Fibroblast of lung (primary cell): ENCODE results near the gene CSPG4.

Experiments
- EZH2 ChIP-seq: IDR thresholded peaks from 2 replicates; pipeline ENCODE4 v1.5.1; 2012; ENCODE audit warnings: low read length, control low read depth, mild to moderate bottlenecking; ENCODE audit errors: missing control alignments
- TF ChIP-seq, protein P1 (sequence below), 2 donors: IDR thresholded peaks in 1 of 2; conservative IDR thresholded peaks in 1 of 2; 1 replicate in 1 of 2; 2 replicates in 1 of 2; pipeline ENCODE4 v1.5.1; 2011 to 2012; ENCODE audit warnings: low read length in 2 of 2, control low read depth in 1 of 2, inconsistent platforms in 1 of 2, low read depth in 1 of 2, mild to moderate bottlenecking in 1 of 2

- TF ChIP-seq, protein P1, sequence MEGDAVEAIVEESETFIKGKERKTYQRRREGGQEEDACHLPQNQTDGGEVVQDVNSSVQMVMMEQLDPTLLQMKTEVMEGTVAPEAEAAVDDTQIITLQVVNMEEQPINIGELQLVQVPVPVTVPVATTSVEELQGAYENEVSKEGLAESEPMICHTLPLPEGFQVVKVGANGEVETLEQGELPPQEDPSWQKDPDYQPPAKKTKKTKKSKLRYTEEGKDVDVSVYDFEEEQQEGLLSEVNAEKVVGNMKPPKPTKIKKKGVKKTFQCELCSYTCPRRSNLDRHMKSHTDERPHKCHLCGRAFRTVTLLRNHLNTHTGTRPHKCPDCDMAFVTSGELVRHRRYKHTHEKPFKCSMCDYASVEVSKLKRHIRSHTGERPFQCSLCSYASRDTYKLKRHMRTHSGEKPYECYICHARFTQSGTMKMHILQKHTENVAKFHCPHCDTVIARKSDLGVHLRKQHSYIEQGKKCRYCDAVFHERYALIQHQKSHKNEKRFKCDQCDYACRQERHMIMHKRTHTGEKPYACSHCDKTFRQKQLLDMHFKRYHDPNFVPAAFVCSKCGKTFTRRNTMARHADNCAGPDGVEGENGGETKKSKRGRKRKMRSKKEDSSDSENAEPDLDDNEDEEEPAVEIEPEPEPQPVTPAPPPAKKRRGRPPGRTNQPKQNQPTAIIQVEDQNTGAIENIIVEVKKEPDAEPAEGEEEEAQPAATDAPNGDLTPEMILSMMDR (conservative IDR thresholded peaks at IDR 0.05 in 1 of 2, IDR thresholded peaks at IDR 0.05 in 1 of 2; ENCODE audit: low read depth in 1 of 2, low read length in 2 of 2): no peak
- TF ChIP-seq EZH2: no peak
These were observed 40.5 kb upstream of the CSPG4 start for GRCh38 chr15:75753145-75753544.
